SH-SY5Y (cell line): ENCODE results near the gene PCMTD2.

Source experiments
- GATA2 ChIP-seq: IDR thresholded peaks from 2 replicates; pipeline ENCODE4 v1.6.1; 2011; ENCODE audit warnings: mild to moderate bottlenecking, low read depth, low read length
- GATA3 ChIP-seq: IDR thresholded peaks from 2 replicates; pipeline ENCODE4 v1.6.1; 2011; ENCODE audit warnings: low read depth, mild to moderate bottlenecking, low read length, moderate library complexity

PCMTD2 gene

DNA sequence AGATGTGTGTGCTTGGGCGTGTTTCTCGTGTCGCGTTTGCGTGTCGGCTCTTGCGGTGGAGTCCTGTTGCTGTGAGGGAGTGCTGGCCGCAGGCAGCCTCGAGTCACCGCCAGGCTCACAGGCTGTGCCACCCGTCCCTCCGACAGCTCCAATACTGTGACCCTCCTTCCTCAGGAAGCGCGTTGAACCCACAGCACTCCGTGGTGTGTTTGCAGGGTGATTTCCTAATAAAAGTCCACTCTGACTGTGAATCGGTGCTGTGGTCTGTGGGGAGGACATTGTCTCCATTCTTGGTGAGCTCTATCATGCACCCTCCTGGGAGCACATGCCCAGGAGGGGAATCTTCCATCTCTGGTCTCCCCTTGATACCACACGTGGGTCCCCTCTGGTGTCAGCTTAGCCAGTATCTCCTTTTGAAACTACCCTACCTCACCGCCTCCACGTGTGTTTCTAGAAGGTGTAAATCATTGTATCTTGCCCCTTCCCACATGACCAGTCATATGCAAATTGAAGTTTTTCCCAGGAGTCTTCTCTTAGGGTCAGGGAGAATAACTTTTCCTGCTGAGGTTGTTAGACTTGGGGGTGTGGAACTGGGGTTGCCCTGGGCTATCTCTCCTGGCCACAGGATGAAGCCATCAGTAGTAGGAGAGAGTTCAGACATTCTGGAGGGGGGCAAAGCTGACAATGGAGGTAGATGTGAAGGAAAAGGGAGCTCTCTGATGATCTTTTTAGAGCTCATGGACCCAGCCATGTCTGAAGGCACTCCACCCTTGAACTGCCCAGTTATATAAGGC lies 13.3 kb upstream of the PCMTD2 start:
- no peak for TF ChIP-seq GATA2
- TF ChIP-seq GATA3 = no peak

DNA sequence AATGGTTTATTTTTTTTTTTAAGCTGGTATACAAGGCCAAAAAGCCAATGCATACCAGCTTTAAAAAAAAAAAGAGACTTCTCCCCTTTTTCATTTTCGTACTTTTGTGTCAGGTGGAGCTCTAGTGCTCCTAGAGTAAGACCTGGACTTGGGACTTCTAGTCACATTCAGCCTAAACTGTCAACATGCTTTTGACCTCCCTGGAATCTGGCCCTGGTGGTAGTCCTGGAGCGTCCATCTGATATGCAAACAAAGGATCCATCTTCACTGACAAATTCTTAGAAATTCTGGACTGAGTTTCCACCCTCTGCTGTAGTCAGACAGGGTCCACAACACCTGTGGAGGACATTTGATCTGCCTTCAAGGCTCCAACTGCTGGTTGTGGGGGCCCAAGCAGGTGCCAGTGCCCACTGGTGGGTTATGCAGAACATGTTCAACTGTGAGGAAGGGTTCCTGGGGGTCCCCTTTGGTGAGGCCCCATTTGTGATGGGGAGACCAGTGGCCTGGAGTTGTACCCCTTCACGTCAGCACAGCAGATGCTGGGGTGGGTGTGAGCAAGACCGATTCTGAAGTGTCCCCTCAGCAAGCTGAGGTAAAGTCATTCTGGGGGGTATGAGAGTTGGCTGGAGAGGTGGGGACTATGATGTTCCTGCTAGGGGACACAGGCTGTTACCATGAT lies 12.6 kb upstream of the PCMTD2 start:
- TF ChIP-seq GATA2 = no peak
- no peak for TF ChIP-seq GATA3

DNA sequence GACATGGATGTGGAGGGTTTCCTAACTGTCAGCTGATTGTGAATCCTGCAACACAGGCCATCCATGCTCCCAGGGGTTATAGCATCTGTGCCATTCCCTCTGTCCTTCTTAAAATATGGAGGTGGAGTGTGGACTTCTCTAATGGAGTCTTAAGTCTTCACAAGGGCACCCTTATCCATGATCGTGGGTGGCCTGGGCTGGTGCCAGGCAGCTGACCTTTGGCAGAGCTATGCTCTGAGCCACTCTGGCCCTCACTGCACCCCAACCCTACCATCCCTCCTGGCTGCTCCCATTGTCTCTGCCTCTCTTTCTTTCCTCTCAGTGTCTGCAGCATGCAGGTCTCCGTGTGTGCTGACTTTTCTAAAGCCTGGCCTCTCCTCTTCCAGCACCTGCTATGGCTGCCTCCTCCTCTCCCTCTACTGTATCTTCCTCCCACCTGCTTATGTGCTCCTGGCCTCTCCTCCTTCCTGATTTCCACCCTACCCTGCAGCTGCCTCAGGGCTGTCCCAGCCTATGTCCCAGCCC lies 11.2 kb upstream of the PCMTD2 start:
- TF ChIP-seq GATA3 = no peak
- no peak for TF ChIP-seq GATA2

DNA sequence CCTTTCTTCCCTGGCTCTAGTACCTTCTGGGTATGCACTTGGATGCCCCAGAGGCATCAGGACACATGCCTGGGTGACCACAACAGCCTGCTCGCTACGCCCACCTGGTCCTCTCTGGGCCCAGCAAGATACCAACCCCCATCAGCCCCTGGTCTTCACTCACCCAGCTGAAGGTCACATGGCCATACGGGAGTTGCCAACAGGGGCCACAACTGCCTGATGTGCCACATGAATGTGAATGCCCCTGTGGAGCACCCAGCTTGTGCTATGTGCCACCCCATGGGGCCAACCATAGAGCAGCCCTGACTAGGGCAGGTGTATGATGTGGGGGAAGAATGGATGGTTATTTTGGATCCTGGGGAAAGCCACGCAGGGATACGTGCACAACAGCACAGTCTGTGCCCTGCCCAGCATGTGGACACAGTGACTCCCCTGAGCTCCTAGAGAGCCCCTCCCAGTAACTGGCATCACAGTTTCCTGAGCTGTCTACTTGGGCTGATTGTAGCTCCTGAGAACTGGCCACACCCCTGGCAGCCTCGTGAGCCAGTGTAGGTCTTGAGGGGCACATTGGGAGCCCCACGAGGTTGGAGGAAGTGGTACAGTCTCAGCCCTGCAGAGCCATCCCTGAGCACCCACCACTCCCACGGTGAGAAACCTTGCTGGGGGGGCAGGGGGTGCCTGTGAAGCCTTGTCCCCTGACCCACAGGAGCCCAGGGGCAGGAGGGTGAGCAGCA lies 10.5 kb upstream of the PCMTD2 start:
- TF ChIP-seq GATA2 = no peak
- TF ChIP-seq GATA3 = no peak

DNA sequence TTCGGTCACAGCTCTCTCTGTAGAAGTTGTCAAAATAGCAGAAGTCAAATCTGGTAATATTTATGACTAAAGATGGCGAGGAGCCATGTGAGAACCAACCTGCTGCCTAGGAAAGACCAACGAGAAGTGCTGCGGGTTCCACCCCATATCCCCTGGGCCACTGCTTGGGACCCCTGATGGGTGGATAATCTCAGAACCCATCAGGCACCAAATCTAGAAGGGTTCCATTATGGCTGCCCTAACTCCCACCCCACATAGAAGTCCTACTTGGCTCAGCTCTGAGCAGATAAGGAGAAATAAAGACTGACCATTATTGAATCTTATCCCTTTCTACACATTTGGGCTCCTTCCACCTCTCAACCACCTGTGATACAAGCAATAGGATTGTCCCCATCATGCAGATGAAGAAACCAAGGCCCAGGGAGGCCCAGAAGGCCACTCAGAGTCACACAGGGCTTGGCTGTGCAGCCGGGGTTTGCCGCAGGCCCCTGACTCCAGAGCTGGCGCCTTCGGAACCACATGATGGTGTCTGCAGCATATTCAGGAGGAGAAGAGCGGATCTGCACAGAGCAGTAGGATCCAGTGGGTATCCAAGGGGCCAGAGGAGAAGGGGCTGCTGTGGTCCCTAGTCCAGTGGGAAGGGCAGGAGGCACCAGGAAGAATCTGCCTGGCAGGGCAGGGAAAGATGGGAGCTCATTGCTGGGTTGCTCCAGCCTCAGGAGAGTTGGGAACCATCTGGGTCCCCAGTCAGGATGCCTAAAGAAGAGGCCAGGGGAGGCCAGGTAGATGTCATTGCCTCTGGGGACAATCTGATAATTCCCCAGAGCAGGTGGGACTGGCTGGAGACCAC lies 9.6 kb upstream of the PCMTD2 start:
- no peak for TF ChIP-seq GATA3

DNA sequence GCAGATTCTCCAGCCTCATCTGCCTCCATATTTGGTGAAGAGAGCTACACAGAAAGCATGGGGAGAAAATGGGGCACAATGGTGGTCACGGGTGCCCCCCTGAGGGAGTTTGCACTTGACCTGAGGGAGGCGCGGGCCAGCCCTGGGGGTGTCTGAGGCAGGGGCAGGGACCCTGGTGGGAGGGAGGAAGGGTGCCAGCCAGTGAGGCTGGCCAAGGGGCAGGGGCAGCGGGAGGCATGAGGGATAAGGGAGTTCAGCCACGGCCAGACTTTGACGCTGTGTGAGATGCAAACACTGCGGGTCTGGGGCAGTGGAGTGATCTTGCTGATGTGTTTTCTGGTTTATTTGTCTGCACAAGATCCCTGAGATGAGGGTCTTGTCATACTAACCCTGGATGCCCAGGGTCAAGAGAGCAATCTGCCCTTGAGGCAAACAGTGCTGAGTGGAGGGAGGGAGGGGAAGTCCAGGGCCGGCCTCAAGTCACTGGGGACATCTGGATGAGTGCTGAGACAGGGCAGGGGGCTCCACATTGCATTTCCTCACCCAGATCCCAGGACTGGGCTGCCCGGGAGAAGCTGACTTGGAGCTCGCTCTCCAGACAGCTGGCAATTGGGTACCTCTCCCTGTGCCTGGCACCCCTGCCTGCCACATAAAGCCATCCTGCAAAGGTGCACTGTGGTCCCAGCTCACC lies 8.8 kb upstream of the PCMTD2 start:
- TF ChIP-seq GATA2 (no peak), GATA3 (no peak)

DNA sequence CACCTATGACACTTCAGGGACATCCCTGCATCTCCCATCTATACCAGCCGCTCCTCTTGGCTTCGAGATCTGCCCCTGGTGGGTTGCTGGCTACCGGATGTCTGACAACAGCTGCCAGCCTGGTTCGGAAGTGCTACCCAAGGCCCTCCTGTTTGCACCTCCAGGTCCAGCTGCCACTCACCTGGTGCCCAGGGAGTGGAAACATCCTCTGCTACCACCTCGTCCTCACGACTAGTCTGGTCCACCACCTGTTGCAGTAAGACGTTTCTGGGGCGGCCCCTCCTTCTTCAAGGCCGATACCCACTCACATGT lies 8.3 kb upstream of the PCMTD2 start:
- TF ChIP-seq GATA2 (no peak), GATA3 (no peak)

DNA sequence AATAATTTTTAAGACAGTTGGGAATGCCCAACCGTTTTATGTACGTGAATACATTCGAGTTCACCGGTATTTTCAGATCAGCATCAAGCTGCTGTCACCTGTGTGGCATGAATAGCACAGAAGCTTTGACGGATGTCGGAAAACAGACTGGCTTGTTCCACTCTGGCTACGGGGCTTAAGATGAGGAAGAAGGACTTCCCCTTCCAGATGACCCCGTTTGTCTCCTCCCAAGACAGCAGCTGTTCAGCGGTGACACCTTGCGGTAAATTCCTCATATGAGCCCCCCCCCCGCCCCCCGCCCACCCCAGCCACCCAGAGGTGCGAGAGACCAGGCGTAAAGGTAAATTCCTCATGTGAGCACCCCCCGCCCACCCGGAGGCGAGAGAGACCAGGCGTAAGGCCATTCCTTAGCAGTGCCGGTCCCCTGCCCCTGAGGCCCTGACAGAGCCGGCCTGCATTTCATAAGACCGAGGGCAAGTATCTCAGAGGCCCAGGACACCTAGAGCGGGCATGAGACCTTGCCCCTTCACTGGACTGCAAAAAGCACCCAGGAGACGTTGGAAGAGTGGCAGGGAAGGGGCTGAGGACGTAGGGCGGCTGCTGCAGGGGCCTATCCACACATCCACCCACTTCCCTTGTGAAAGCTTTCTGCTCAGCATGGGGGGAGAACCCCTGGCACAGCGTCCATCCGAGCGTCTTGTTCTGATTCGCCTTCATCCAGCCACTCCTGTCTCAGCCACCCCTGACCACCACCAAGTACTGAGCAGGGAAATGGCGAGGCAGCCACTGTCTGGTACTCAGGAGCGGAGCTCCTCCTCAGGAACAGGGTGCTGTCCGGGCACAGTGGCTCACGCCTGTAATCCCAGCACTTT lies 7.3 kb upstream of the PCMTD2 start:
- TF ChIP-seq GATA3 (no peak), GATA2 (no peak)

DNA sequence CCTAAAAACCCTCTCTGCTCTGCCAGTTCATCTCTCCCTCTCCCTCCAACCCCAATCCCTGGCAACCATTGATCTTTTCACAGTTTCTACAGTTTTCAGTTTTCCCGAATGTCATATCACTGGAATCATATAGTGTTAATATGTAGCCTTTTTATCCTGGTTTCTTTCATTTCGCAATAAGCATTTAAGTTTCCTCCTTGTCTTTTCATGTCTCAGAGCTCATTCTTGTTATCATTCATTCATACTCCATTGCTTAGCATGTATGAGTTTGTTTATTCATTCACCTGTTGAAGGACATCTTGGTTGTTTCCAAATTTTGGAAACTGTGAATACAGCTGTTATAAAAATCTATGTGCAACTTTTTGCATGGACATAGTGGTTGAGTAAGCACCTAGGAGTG lies 5.5 kb upstream of the PCMTD2 start:
- TF ChIP-seq GATA2 (no peak), GATA3 (no peak)

DNA sequence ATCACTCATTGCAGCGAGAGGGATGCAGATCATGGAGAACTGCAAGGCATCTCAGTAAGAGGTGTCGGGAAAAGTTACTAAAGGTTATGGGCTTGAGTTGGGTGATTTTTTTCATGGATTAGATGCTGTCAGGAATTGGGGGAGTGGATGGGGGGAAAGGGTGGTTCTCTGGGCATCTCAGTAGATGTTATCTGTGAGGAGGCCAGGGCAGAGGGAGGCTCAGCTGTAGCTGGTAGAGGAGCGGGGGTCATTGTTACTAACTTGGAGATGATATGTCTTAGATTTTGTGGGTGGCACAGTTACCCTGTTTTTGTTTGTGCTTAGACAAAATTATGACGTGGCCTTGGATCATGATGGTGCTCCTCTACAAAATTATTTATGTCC lies 2.6 kb upstream of the PCMTD2 start:
- no peak for TF ChIP-seq GATA3
- no peak for TF ChIP-seq GATA2

DNA sequence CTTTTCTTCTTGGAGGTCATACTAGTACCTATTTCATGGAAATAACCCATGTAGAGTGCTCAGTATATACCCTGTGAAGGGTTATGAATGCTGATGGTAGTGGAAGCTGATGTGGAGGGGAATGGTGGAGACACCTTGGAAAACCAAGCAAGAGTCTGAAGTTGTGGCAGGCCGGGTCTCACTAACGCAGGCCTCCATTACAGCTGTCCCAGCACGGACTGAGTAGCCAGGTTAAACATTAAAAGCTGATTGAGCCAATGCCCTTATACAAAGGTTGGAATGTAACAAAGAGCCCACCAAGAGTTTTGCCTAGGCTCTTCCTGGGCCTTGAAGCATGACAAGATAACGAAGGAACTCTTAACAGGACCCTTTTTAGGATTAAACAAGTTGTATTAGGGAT lies 2.1 kb upstream of the PCMTD2 start:
- TF ChIP-seq GATA2 (no peak), GATA3 (no peak)

DNA sequence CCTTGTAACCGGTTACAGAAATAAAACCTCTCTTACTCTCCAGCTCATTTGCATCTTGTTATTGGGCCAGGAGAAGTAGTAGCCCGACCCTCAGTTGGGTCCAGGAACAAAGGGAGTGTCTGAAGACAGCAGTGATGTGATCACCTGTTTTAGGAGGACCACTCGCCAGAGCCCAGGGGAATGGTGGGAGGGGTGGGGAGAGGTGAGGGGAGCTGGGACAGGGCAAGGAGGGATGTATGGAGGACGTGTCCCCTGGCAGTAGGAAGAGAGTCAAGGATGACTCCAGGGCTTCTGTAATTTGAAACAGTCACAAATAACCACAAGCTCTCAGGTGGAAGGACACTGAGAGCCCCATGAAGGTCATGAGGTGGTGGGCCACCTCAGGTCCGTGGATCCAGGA lies 1.4 kb upstream of the PCMTD2 start:
- TF ChIP-seq GATA3 (no peak), GATA2 (no peak)
